AG04450 (cell line): ENCODE results near the gene C12orf43. TPM values are rescaled to one million over a fixed set of nuclear protein-coding genes. Genes with fewer than 3 reads are reported as not detected.

Experiments used
- CTCF ChIA-PET: fragments of 300-600, 350-600 bp; formaldehyde crosslinking; extraction: SDS; loops from one replicate; lab custom pipeline; 2022; ENCODE audit warnings: antibody characterized with exemption, inconsistent platforms; lab: Charles Lee
- POLR2A ChIA-PET: fragments of 350-600 bp; formaldehyde crosslinking; extraction: SDS; loops from one replicate; lab custom pipeline; 2021; ENCODE audit warnings: antibody characterized with exemption, inconsistent platforms; lab: Yijun Ruan, JAX
- DNase-seq: peaks from one replicate; pipeline ENCODE4 v3.0.0-alpha.2; 2011; ENCODE audit warnings: low read depth, low spot score
- H3K27ac ChIP-seq: one replicate; pipeline ENCODE4 v1.5.1; 2012; ENCODE audit warnings: low read depth, low read length, control low read depth
- H3K27me3 ChIP-seq: one replicate; pipeline ENCODE4 v1.6.0; 2012; ENCODE audit warnings: low read length; ENCODE audit not compliant: control insufficient read depth, insufficient read depth
- H3K4me3 ChIP-seq: 2 replicates; pipeline ENCODE4 v1.5.1; 2011; ENCODE audit warnings: mild to moderate bottlenecking, low read depth, low read length, control low read depth
- H3K9me3 ChIP-seq: 2 replicates; pipeline ENCODE4 v1.5.1; 2012; ENCODE audit warnings: low read length; ENCODE audit not compliant: control insufficient read depth, insufficient read depth
- CTCF ChIP-seq: IDR thresholded peaks from 2 replicates; pipeline ENCODE4 v1.5.1; 2011; ENCODE audit warnings: low read depth, low read length, control low read depth, inconsistent platforms
- polyA plus RNA-seq: library from polyadenylated mRNA; depleted of rRNA; stranded (reverse); fragments of >200 nt; gene quantifications from 2 replicates; pipeline ENCODE4 v1.2.3, GENCODE V29; 2011

Gene C12orf43
- polyA plus RNA-seq, 1 experiment: 13.6 TPM

DNA sequence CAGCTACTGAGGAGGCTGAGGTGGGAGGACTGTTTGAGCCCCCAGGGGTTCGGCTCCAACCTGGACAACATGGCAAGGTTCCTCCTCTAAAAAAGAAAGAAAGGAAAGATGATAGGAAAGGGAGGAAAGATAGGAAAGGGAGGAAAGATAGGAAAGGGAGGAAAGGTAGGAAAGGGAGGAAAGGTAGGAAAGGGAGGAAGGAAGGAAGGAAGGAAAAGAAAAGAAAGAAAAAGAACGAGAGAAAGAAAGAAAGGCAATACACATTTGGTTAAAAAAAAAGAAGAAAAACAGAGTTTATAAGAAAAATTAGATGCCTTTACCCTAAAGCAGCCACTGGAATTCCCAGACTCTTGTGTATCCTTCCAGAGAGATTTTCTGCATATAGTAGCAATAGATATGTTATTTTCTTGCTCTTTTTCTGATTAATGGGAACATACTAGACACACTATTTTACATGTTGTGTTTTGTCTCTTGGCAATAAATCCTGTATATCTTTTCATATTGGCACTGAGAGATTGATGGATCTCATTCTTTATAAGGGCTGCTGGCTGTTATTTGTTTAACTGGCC lies 25.7 kb downstream of the C12orf43 start:
- DNase-seq: no peak
- no peak overlapping the region for H3K4me3 ChIP-seq
- H3K27ac ChIP-seq: no peak overlapping the region
- H3K9me3 ChIP-seq: no peaks in the 10 kb centered on the region
- ChIA-PET POLR2A (no interaction called here), CTCF (no interaction called here)
- no peak for TF ChIP-seq CTCF
- H3K27me3 ChIP-seq: peaks cover 6% of the 10 kb centered on the region

DNA sequence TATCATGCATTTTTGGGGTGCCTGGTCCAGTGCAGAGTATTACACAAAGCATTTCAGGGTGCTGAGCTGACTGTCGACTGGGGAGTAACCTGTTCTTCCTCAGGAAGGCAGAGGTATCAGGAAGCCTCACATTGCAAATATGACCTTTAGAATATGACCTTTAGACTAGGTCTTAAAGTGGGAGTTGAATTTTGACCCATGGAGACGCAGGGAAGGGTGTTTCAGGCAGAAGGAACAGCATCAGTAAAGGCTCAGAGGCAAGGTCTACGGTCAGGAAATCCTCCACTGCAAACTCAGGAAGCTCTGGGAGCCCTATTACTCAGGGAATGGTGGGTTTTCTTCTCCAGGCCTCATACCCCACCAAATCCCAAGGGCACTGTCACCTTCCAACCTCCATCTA lies 26.6 kb downstream of the C12orf43 start:
- ChIA-PET POLR2A (no interaction called here), CTCF (no interaction called here)
- no peaks in the 10 kb centered on the region for H3K9me3 ChIP-seq
- no peak for TF ChIP-seq CTCF
- DNase-seq: no peak
- no peak overlapping the region for H3K4me3 ChIP-seq
- H3K27me3 ChIP-seq: peaks cover 6% of the 10 kb centered on the region
- H3K27ac ChIP-seq: no peak overlapping the region

- peaks cover 6% of the 10 kb centered on the region for H3K27me3 ChIP-seq
- H3K27ac ChIP-seq: no peak overlapping the region
- ChIA-PET CTCF (no interaction called here), POLR2A (no interaction called here)
- no peak overlapping the region for H3K4me3 ChIP-seq
- no peak for TF ChIP-seq CTCF
- no peaks in the 10 kb centered on the region for H3K9me3 ChIP-seq
- DNase-seq: no peak
Observed at GRCh38 chr12:120988658-120989057, 27.6 kb downstream of the C12orf43 start.

DNA sequence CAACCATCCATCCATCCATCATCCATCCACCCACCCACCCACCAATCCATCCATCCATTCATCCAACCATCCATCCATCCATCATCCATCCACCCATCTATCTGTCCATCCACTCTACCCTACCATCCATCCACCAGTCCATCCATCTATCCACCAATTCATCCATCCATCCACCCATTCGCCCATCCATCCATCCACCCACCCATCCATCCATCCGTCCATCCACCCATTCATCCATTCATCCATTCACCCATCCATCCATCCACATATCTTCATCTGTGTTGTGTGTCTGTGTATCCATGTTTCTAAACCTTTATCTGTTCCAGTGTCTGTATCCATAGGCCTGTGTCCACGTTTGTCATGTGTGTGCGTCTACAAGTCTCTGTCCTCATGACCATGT lies 28.1 kb downstream of the C12orf43 start:
- Histone ChIP-seq H3K27me3 (peaks cover 6% of the 10 kb centered on the region), H3K27ac (no peak overlapping the region), H3K4me3 (no peak overlapping the region), H3K9me3 (no peaks in the 10 kb centered on the region)
- DNase-seq: no peak
- POLR2A ChIA-PET: no interaction called here
- TF ChIP-seq CTCF: no peak
- CTCF ChIA-PET: no interaction called here

DNA sequence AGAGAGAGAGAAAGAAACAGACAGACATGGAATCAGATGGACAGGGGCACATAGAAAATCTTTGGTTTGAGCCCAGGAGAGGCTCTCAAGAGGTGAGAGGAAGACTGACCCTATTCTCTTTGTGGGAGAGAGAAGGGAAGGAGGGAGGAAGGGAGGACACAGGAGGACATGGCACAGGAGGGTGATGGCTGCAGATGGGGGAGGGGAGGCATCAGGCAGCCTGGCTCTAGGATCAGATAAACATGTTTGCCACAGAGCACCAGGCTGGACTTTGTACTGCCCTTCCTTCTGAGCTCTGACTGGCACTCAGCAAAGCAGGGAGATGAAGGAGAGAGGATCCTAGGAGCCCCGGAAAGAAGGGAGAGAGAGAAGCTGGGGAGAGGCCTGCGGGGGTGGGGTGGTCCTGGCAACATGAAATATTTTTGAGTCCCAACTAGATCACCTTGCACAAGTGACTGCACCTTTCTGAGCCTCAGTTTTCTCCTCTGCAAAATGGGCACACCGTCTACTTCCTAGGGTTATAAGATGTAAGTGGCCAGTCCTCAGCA lies 31.9 kb downstream of the C12orf43 start:
- TF ChIP-seq CTCF: no peak
- Histone ChIP-seq H3K4me3 (no peak overlapping the region), H3K27ac (no peak overlapping the region), H3K9me3 (no peaks in the 10 kb centered on the region), H3K27me3 (peaks cover 2% of the 10 kb centered on the region)
- ChIA-PET CTCF (interaction anchor here (1.4 kb wide), 1 partner anchor 12 kb away, joined by 7 read pairs; no protein-coding TSS in a partner anchor), POLR2A (no interaction called here)
- no peak for DNase-seq
